ENCODE measurements around the gene ZDHHC13.

GRCh38 chr11:19173004-19173689 lies 56.2 kb downstream of the ZDHHC13 start:
- TF ChIP-seq POLR2A (IDR thresholded peaks at IDR 0.05; ENCODE audit: low read depth, low read length), result no peak
- no peak for TF ChIP-seq TAF1 (IDR thresholded peaks at IDR 0.05; ENCODE audit: low read depth, low read length)
- no peak for TF ChIP-seq POLR2AphosphoS5 (IDR thresholded peaks at IDR 0.05; ENCODE audit: low read depth, low read length)
- TF ChIP-seq PAX5 (IDR thresholded peaks at IDR 0.05; ENCODE audit: insufficient read depth, low read length, severe bottlenecking), result no peak
- TF ChIP-seq SPI1 (IDR thresholded peaks at IDR 0.05; ENCODE audit: low read depth, low read length), result no peak
